ENCODE results near the gene SMOC1. TPM values are rescaled to one million over a fixed set of nuclear protein-coding genes. Genes with fewer than 3 reads are reported as not detected.

The SMOC1 gene
- total RNA-seq, 2 experiments from 2014 or later: not detected

GRCh38 chr14:69982886-69983285, 103.7 kb downstream of the SMOC1 start:
- CTCF ChIA-PET: interaction anchor here (1.1 kb wide), 1 partner anchor 45 kb away, joined by 3 read pairs; no protein-coding TSS in a partner anchor
- H3K27ac Mint-ChIP-seq: no peak overlapping the region
- POLR2A ChIA-PET: no interaction called here
- no peaks in the 10 kb centered on the region for H3K36me3 Mint-ChIP-seq
- H3K27me3 Mint-ChIP-seq: peaks cover 18% of the 10 kb centered on the region
- intact Hi-C loops (cut with micrococcal nuclease): no loop called here
- no peak for DNase-seq
- no peak overlapping the region for H3K4me3 Mint-ChIP-seq
- H3K4me1 Mint-ChIP-seq (ENCODE audit: low read depth): no peaks in the 10 kb centered on the region
- no peaks in the 10 kb centered on the region for H3K9me3 Mint-ChIP-seq

GRCh38 chr14:69983317-69983716, 104.1 kb downstream of the SMOC1 start:
- CTCF ChIA-PET: interaction anchor here (1.1 kb wide), 1 partner anchor 45 kb away, joined by 3 read pairs; no protein-coding TSS in a partner anchor
- intact Hi-C loops (cut with micrococcal nuclease): no loop called here
- POLR2A ChIA-PET: no interaction called here
- peaks cover 18% of the 10 kb centered on the region for H3K27me3 Mint-ChIP-seq
- H3K4me1 Mint-ChIP-seq (ENCODE audit: low read depth): no peaks in the 10 kb centered on the region
- H3K27ac Mint-ChIP-seq: no peak overlapping the region
- H3K36me3 Mint-ChIP-seq: no peaks in the 10 kb centered on the region
- no peak for DNase-seq
- no peak overlapping the region for H3K4me3 Mint-ChIP-seq
- H3K9me3 Mint-ChIP-seq: no peaks in the 10 kb centered on the region

- Mint-ChIP-seq H3K4me3 (no peak overlapping the region), H3K27me3 (peaks cover 17% of the 10 kb centered on the region), H3K4me1 (ENCODE audit: low read depth) (no peaks in the 10 kb centered on the region), H3K9me3 (no peaks in the 10 kb centered on the region), H3K36me3 (no peaks in the 10 kb centered on the region), H3K27ac (no peak overlapping the region)
- POLR2A ChIA-PET: no interaction called here
- DNase-seq: no peak
- CTCF ChIA-PET: no interaction called here
- intact Hi-C loops (cut with micrococcal nuclease): no loop called here
Observed at GRCh38 chr14:69985463-69985862, 106.2 kb downstream of the SMOC1 start.

GRCh38 chr14:69986336-69986735, 107.1 kb downstream of the SMOC1 start:
- H3K36me3 Mint-ChIP-seq: no peaks in the 10 kb centered on the region
- intact Hi-C loops (cut with micrococcal nuclease): no loop called here
- no peak overlapping the region for H3K27ac Mint-ChIP-seq
- H3K4me1 Mint-ChIP-seq (ENCODE audit: low read depth): no peaks in the 10 kb centered on the region
- H3K27me3 Mint-ChIP-seq: peaks cover 12% of the 10 kb centered on the region
- POLR2A ChIA-PET: no interaction called here
- DNase-seq: no peak
- CTCF ChIA-PET: no interaction called here
- H3K9me3 Mint-ChIP-seq: no peaks in the 10 kb centered on the region
- H3K4me3 Mint-ChIP-seq: no peak overlapping the region

GRCh38 chr14:69987406-69988121, 108.3 kb downstream of the SMOC1 start:
- Mint-ChIP-seq H3K4me1 (ENCODE audit: low read depth) (no peaks in the 10 kb centered on the region), H3K36me3 (no peaks in the 10 kb centered on the region), H3K4me3 (no peak overlapping the region), H3K27me3 (peaks cover 10% of the 10 kb centered on the region), H3K9me3 (no peaks in the 10 kb centered on the region), H3K27ac (no peak overlapping the region)
- no peak for DNase-seq
- POLR2A ChIA-PET: no interaction called here
- CTCF ChIA-PET: no interaction called here
- intact Hi-C loops (cut with micrococcal nuclease): no loop called here

- intact Hi-C loops (cut with micrococcal nuclease): no loop called here
- Mint-ChIP-seq H3K4me3 (no peak overlapping the region), H3K27ac (no peak overlapping the region), H3K9me3 (no peaks in the 10 kb centered on the region), H3K36me3 (no peaks in the 10 kb centered on the region), H3K4me1 (ENCODE audit: low read depth) (no peaks in the 10 kb centered on the region), H3K27me3 (peaks cover 7% of the 10 kb centered on the region)
- ChIA-PET CTCF (no interaction called here), POLR2A (no interaction called here)
- DNase-seq: no peak
Observed at GRCh38 chr14:69988979-69989378, 109.8 kb downstream of the SMOC1 start.

GRCh38 chr14:69989622-69990021, 110.4 kb downstream of the SMOC1 start:
- Mint-ChIP-seq H3K27me3 (peaks cover 7% of the 10 kb centered on the region), H3K27ac (no peak overlapping the region)

GRCh38 chr14:69990323-69990722, 111.1 kb downstream of the SMOC1 start:
- Mint-ChIP-seq H3K4me3 (no peak overlapping the region), H3K4me1 (ENCODE audit: low read depth) (no peaks in the 10 kb centered on the region), H3K36me3 (no peaks in the 10 kb centered on the region), H3K9me3 (no peaks in the 10 kb centered on the region), H3K27ac (no peak overlapping the region), H3K27me3 (peaks cover 7% of the 10 kb centered on the region)
- DNase-seq: no peak
- ChIA-PET POLR2A (no interaction called here), CTCF (no interaction called here)
- intact Hi-C loops (cut with micrococcal nuclease): no loop called here

More at GRCh38 chr14:69989622-69990021, 110.4 kb downstream of the SMOC1 start:
- Mint-ChIP-seq H3K4me3 (no peak overlapping the region), H3K9me3 (no peaks in the 10 kb centered on the region), H3K4me1 (ENCODE audit: low read depth) (no peaks in the 10 kb centered on the region), H3K36me3 (no peaks in the 10 kb centered on the region)
- no peak for DNase-seq
- intact Hi-C loops (cut with micrococcal nuclease): no loop called here
- POLR2A ChIA-PET: no interaction called here
- CTCF ChIA-PET: no interaction called here

- Mint-ChIP-seq H3K27ac (no peak overlapping the region), H3K27me3 (peaks cover 5% of the 10 kb centered on the region), H3K9me3 (no peaks in the 10 kb centered on the region), H3K4me3 (no peak overlapping the region), H3K36me3 (no peaks in the 10 kb centered on the region), H3K4me1 (ENCODE audit: low read depth) (no peaks in the 10 kb centered on the region)
- ChIA-PET CTCF (no interaction called here), POLR2A (no interaction called here)
- intact Hi-C loops (cut with micrococcal nuclease): no loop called here
- DNase-seq: no peak
Observed at GRCh38 chr14:69991422-69991821, 112.2 kb downstream of the SMOC1 start.

GRCh38 chr14:69992564-69992963, 113.3 kb downstream of the SMOC1 start:
- Mint-ChIP-seq H3K9me3 (no peaks in the 10 kb centered on the region), H3K27ac (no peak overlapping the region), H3K27me3 (peaks cover 5% of the 10 kb centered on the region), H3K36me3 (no peaks in the 10 kb centered on the region), H3K4me3 (no peak overlapping the region), H3K4me1 (ENCODE audit: low read depth) (no peaks in the 10 kb centered on the region)
- POLR2A ChIA-PET: no interaction called here
- DNase-seq: no peak
- CTCF ChIA-PET: no interaction called here
- intact Hi-C loops (cut with micrococcal nuclease): no loop called here

- peaks cover 5% of the 10 kb centered on the region for H3K27me3 Mint-ChIP-seq
- intact Hi-C loops (cut with micrococcal nuclease): no loop called here
- no peaks in the 10 kb centered on the region for H3K9me3 Mint-ChIP-seq
- DNase-seq: no peak
- ChIA-PET CTCF (no interaction called here), POLR2A (no interaction called here)
- H3K4me1 Mint-ChIP-seq (ENCODE audit: low read depth): no peaks in the 10 kb centered on the region
- H3K27ac Mint-ChIP-seq: no peak overlapping the region
- no peaks in the 10 kb centered on the region for H3K36me3 Mint-ChIP-seq
- no peak overlapping the region for H3K4me3 Mint-ChIP-seq
Observed at GRCh38 chr14:69993326-69993725, 114.1 kb downstream of the SMOC1 start.

GRCh38 chr14:69994002-69994401, 114.8 kb downstream of the SMOC1 start:
- CTCF ChIA-PET: no interaction called here
- no peak overlapping the region for H3K4me3 Mint-ChIP-seq
- H3K4me1 Mint-ChIP-seq (ENCODE audit: low read depth): no peaks in the 10 kb centered on the region
- no peak overlapping the region for H3K27ac Mint-ChIP-seq
- H3K36me3 Mint-ChIP-seq: no peaks in the 10 kb centered on the region
- intact Hi-C loops (cut with micrococcal nuclease): no loop called here
- POLR2A ChIA-PET: no interaction called here
- H3K27me3 Mint-ChIP-seq: peaks cover 5% of the 10 kb centered on the region
- H3K9me3 Mint-ChIP-seq: no peaks in the 10 kb centered on the region
- DNase-seq: no peak

GRCh38 chr14:69996216-69996615, 117.0 kb downstream of the SMOC1 start:
- Mint-ChIP-seq H3K4me1 (ENCODE audit: low read depth) (no peaks in the 10 kb centered on the region), H3K9me3 (no peaks in the 10 kb centered on the region), H3K4me3 (no peak overlapping the region), H3K27me3 (peaks cover 4% of the 10 kb centered on the region), H3K36me3 (no peaks in the 10 kb centered on the region), H3K27ac (no peak overlapping the region)
- intact Hi-C loops (cut with micrococcal nuclease): no loop called here
- ChIA-PET CTCF (no interaction called here), POLR2A (no interaction called here)
- DNase-seq: no peak
